NOMO-1 (cell line): ENCODE data around the gene OIT3.

Source experiments
- DNase-seq, 2 experiments: peaks; one replicate each; lab custom pipeline; 2025; ENCODE audit not compliant: unreplicated experiment in 2 of 2; lab: John Stamatoyannopoulos, UW

The OIT3 gene

DNA sequence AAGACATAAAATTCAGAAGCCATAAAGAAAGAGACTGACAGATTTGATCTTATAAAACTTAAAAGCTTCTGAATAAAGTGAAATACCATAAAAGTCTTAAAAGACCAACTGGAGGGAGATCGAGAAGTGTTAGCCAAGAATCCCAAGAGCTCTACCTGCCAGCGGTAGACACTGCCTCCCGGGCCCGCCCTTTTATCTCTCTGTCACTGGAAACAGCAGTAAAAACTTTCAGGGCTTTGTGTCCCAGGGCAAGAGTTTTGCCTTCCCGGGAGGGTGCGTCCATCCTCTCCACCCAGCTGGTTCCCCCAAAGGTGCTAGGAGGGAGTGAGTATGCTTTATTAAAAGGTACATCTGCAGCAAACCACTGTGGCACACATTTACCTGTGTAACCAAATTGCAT, 55.2 kb downstream of the OIT3 start:
- no peak for DNase-seq

DNA sequence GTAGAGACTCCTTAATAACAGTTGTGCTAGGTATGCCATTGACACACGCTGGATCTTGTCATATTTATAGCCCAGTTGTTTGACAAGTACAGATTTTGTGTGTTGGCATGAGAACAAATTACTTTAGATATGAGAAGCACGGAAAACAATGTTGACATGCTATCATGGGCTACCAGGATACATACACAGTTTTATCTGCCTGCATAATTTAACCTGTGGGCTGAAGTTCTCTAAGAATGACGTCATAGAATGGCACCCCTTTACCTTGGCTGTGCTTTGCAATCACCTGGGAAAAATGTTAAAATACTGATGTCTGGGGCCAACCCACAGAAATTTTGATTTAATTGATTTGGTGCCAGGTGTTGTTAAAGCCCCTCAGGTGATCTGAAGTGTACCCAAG, 58.2 kb downstream of the OIT3 start:
- DNase-seq = no peak

DNA sequence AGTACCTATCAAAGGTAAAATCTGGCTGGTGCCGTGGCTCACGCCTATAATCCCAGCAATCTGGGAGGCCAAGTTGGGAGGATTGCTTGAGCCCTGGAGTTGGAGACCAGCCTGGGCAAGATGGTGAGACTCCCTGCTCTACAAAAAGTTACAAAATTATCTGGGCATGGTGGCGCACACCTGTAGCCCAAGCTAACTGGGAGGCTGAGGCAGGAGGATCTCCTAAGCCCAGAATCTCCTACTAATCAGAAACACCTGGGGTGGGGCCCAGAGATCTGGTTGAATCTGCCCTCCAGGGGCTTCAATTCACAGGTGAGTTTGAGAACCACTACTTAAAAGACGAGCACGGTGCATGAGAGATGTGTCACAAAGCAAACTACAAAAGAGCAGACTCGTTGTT, 58.6 kb downstream of the OIT3 start:
- no peak for DNase-seq

DNA sequence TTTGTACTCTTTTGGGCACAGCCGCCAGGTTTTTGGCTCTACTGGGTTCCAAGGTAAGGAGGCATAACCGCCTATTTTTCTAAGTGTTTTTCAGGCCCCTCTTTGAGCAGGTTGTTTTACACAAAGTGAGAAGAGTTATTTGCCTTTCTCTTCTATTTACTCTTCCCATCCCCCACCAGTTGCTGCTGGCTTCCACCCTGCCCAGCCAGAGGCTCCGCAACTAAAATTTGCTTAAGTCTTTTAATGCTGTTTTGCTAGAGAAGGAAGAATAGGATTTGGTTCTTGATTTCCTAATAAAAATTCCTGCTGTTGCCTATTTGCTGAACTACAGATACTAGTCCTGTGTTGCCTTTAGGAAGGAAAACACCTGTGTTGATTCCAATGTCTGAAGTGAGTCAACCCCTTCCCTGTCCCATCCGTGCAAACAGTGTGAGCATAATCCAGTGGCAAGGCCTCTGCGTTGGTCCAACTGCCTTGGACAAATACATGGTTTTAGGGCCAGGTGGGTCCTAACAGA, 59.2 kb downstream of the OIT3 start:
- DNase-seq = no peak

DNA sequence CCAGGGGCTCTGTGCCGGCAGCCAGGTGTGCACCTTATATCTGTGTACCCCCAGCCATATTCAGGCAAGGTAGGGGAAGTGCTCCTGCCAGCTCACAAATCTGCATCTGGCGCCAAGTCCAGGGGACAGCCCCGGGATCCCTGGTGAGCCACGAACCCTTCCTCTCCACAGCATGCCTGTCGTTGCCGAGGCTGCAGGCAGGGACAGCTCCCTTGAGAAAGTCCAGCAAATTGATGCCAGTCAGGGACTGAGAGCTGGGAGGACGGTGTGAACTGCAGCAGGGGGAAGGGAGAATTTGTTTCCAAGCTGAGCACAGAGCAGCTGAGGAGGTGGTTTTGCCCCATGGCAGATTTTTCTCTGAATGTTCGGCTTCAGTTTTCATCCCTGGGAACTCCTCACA, 60.1 kb downstream of the OIT3 start:
- DNase-seq = no peak

DNA sequence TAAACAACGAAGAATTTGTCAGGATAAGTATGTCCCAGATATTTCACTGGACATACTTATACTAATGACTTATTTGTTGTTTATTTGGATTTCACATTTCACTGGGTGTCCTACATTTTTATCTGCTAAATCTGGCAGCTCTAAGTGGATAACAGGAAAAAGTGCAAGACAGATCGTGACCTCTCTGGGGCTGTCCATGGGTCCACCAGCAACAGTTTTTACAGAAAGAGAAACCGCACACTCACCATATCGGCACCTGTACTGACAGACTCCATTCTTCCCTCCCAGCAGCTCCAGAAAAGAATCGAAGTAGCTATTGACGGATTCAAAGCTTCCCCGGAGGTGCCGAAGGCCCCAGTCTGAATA, 60.7 kb downstream of the OIT3 start:
- DNase-seq = no peak

DNA sequence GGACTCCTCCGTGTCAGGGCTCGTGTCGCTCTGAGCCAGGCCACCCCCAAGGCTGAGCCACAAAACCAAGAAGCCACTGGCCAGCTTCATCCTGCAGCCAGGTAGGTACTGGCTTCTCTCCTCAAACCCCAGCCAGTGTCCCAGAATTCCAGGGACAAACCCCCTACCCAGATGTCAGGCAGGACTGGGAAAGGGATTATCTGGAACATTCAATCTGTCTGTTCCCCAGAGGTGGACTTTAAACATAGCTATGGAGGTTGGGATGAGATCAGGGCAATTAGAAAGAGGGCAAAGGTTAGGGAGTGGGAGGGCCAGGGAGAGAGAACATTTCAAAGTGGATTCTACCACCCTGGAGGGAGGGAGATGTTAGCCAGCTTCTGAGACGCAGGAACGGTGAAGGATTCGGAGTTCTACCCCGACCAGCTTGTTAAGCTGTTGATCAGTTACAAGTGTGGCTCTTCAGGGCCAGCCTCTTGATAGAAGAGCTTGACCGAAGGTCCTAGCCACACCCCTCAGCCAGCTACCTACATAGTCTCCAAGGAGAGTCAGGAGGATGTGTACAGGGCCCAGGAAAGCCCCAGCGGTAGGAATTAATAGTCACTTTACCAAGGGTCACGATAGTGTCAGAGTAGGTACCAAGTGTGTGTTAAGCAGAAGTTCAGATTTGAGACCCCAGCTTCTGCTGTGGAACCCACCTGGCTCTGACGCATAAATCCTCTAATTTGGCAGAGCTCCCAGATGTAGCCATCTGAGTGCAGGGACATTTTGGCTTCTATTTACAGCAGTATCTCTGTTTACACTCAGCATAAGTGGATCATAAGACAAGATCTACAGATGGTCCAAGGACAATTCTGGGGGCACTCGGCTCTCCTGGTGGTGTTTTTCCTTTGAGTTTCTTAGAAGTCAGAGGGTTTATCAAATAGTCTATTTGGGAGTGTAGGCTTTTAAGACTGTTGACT, 61.3 kb downstream of the OIT3 start, which contains the start of gene PLA2G12B:
Gene PLA2G12B (minus strand): TSS at position 211 of the 959 bp plus-strand sequence. CDS start 121 bp downstream, at position 90.
- no peak for DNase-seq

DNA sequence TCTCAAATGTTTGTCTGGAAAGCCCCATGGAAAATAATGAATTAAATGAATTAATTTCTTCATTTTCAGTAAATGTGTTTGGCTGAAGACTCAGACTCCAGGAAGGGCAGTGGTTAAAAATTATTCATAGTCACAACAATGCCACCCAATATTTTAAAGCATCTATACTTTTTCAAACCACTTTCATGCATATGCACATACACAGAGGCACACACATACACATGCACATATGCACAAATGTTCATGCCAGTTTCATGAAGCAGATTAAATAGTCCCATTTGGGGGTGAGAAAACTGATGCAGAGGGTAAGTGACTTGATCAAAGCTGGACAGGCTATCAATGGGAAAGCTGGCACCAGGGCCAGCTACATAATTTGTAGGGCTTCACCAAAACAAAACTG, 62.5 kb downstream of the OIT3 start:
- no peak for DNase-seq

DNA sequence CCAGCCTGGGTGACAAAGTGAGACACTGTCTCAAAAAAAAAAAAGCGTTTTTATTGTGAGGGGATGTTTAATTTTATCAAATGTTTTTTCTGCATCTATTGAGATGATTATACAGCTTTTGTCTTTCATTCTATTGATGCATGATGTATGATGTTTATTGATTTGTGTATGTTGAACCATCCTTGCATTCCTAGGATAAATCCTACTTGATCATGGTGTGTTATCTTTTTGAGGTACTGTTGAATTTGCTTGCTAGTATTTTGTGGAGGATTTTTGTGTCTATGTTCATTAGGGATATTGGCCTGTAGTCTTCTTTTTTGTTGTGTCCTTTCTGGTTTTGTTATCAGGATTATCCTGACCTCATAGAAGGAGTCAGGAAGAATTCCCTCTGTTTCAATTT, 83.3 kb downstream of the OIT3 start:
- DNase-seq = no peak

DNA sequence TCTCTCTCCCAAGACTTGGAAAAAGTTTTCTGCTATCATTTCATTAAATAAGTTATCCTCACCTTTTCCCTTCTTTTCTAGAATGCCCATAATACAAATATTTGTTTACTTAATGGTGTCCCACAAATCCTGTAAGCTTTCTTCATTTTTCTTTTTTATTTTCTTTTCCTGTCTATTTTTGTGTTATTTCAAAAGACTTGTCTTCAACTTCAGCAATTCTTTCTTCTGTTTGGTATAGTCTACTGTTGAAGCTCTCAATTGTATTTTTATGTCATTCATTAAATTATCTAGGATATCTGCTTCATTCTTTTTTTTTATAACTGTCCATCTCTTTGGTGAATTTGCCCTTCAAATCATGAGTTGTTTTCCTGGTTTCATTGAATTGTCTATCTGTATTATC, 86.2 kb downstream of the OIT3 start:
- DNase-seq = no peak

DNA sequence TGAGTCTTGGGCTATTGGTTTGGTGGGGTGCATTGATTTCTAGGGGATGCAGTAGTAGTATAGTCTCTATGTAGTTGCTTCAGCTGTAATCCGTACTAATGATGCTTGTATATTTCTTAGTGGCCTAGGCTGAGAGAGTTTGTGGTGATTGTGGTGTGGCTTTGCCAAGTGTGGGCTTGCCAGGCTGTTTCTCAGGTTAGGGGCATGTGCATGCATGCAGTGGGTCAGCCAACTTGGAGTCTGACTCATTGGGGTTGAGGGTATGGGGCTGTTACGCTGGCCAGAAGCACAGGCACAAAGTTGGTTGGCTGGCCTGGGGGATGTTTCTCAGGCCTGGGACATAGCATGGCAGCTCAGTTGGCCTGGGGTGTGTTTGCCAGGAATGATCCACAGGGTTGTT, 86.8 kb downstream of the OIT3 start:
- DNase-seq = no peak

DNA sequence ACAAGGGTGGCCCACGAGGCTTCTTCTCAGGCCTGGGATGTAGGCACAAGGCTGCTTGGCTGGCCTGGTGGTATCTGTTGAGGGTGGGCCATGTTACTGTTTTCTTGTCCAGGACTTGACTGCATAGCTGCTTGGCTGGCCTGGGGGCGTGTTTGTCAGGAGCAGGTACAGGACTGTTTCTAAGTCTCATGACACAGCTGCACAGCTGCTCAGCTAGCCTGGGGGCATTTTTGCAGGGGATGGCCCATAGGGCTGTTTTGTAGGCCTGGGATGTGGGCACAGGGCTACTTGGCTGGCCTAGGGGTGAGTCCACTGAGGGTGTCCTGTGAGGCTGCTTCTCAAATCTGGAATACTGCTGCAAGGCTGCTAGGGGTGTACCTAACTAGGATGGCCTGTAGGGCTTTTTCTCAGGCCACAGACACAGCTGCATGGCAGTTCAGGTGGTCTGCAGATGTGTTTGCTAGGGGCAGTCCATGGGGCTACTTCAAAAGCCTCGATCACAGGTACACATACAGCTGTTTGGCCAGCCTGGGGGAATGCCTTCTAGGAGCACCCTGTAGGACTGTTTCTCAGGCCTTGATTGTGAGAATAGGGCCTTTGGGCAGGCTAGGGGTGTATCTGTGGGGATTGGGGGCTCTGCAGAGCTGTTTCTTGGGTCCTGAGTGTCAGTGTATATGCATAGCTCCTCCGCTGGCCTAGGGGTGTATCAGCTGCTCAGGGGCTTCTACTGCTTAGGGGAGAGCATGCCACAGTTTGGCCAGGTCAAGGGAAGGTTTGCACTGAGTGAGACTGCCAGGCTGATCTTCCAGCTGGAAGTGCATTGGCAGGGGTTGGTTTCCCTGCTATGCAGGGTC, 87.7 kb downstream of the OIT3 start:
- DNase-seq = no peak

DNA sequence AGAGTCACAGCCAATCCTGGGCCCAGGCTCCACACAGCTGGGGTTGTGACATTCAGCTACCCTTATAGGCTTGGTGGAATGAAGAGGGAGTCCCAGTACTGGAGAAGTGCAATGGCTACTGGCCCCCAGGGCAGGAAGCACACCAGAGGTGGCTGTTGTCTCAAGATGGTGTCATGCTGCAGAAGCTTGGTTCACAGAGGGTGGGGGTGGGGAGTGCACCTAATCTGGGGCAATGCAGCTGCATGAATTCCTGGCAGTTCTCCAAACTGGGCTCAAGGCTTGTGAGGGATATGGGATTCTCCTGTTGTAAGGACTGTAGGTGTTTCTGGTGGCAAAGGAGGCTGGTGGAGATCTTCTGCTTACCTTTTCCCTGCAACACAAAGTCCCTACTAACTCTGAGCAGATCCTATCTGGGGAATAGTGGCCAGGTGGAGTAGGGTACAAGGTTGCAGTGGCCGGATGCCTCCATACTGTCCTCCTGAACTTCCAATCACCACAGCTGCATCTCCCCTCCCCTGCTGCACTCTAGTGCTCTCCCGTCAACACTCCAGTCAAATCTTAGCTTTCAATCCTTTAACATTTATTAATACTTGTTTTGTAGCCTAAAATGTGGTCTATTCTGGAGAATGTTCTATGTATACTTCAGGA, 88.5 kb downstream of the OIT3 start:
- DNase-seq = no peak
